GM12864 (cell line): ENCODE measurements around the gene FPR1.
"Not testable (repeated sequence)": the region's sequence is repeated elsewhere in the genome, so short reads cannot be mapped to it uniquely, and the experiment has no call there.

Source experiments
- DNase-seq: peaks from one replicate; pipeline ENCODE4 v3.0.0-alpha.2; 2011; ENCODE audit warnings: low read depth
- H3K4me3 ChIP-seq: 2 replicates; pipeline ENCODE4 v1.5.1; 2011; ENCODE audit warnings: mild to moderate bottlenecking, low read depth, low read length, control low read depth
- TF ChIP-seq, protein P1 (sequence below): IDR thresholded peaks from 2 replicates; pipeline ENCODE4 v1.5.1; 2011; ENCODE audit warnings: low read depth, mild to moderate bottlenecking, moderate library complexity, low read length, control low read depth, inconsistent platforms; ENCODE audit errors: missing control alignments

The FPR1 gene

DNA sequence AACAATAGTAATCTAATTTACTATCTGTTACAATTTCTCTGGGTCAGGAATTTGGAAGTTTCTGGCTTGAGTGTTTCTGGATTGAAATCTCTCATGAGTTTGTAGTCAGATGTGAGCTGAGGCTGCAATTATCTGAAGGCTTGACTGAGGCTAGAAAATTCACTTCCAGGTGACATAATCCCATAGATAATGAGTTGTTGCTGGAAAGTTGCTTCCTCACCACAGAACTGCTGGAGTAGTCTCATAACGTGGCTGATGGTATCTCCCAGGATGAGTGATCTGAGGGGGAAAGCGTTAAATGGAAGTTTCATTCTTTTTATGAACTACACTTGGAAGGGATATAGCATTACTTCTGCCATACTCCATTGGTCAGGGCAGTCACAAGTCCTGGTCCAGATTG, 28.0 kb upstream of the FPR1 start:
- TF ChIP-seq, protein P1, sequence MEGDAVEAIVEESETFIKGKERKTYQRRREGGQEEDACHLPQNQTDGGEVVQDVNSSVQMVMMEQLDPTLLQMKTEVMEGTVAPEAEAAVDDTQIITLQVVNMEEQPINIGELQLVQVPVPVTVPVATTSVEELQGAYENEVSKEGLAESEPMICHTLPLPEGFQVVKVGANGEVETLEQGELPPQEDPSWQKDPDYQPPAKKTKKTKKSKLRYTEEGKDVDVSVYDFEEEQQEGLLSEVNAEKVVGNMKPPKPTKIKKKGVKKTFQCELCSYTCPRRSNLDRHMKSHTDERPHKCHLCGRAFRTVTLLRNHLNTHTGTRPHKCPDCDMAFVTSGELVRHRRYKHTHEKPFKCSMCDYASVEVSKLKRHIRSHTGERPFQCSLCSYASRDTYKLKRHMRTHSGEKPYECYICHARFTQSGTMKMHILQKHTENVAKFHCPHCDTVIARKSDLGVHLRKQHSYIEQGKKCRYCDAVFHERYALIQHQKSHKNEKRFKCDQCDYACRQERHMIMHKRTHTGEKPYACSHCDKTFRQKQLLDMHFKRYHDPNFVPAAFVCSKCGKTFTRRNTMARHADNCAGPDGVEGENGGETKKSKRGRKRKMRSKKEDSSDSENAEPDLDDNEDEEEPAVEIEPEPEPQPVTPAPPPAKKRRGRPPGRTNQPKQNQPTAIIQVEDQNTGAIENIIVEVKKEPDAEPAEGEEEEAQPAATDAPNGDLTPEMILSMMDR: no peak
- no peak overlapping the region for H3K4me3 ChIP-seq
- DNase-seq: no peak

DNA sequence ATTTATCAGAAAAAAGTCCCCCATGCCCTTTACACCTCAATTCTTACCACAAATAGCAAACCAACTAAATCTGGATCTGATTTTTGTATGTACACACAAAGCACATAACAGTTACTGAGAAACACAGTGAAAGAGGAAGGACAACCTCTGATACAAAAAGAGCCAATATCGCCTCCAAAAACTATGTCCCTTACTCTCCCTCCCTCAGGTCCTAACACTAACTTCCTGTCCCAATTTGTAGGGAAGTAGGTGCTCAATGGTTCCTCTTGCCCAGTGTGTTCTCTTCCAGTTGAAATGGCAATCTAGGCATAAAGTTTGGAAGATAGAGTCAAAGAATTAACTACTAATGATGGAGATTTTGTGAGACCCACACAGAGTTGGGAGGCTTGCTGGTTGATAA, 27.5 kb upstream of the FPR1 start:
- no peak for DNase-seq
- TF ChIP-seq, protein P1: no peak
- H3K4me3 ChIP-seq: no peak overlapping the region

DNA sequence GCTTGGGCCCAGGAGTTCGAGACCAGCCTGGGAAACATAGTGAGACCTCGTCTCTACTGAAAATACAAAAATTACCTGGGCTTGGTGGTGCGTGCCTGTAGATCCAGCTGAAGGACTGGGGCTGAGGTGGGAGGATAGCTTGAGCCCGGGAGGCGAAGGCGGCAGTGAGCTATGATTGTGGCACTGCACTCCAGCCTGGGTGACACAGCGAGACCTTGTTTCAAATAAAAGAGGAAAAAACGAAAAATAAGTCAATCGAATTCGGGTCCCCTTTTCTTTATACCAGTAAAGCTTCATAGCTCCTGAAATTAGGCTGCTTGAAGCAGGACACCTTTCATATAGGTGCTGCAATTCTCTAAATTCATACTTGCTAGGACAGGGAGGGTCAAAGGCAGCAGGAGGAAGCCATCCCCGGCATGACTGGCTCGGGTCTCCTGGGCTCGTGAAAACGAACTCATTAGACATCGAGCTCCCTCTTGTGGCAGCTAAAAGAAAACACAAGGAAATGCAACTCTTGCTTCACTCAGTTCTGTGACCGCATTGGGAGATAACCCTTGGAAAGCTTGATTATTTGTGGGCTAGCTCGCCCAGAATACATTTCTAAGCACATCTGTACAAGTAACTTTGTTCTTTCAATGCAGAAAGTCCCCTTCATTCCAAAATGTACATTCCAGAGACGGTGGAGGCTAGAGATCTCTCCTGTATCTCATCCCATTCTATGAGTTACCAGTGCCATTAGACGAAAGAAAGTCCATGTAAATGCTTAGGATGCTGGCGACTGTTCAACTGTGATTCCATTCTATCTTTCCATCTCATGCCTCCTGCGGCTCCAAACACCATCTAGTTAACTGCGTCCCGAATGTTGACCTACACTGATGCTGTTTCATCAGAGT, 26.1 kb upstream of the FPR1 start:
- peak; percentile 40 for DNase-seq
- no peak overlapping the region for H3K4me3 ChIP-seq
- TF ChIP-seq, protein P1: peak; percentile 76

DNA sequence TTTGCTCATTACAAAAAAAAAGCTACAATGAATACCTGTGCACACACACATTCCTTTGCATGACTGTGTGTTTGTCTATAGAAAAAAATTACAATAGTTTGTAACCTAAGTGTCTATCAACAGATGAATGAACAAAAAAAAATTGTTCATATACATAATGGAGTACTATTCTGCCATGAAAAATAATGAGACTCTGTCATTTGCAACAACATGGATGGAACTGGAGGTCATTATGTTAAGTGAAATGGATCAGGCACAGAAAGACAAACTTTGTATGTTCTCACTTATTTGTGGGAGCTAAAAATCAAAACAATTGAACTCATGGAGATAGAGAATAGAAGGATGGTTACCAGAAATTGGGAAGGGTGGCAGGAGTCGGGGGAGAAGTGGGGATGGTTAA, 24.9 kb upstream of the FPR1 start:
- H3K4me3 ChIP-seq, DNase-seq: not testable (repeated sequence)

DNA sequence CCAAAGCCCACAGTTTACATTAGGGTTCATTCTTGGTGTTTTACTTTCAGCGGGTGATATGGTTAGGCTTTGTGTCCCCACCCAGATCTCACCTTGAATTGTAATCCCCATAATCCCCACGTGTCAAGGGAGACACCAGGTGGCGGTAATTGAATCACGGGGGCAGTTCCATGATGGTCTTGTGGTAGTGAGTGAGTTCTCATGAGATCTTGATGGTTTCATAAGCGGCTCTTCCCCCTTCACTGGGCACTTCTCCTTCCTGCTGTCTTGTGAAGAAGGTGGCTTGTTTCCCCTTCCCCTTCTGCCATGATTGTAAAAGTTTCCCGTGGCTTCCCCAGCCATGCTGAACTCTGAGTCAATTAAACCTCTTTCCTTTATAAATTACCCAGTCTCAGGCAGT, 21.3 kb upstream of the FPR1 start:
- DNase-seq: no peak
- TF ChIP-seq, protein P1: no peak
- no peak overlapping the region for H3K4me3 ChIP-seq

DNA sequence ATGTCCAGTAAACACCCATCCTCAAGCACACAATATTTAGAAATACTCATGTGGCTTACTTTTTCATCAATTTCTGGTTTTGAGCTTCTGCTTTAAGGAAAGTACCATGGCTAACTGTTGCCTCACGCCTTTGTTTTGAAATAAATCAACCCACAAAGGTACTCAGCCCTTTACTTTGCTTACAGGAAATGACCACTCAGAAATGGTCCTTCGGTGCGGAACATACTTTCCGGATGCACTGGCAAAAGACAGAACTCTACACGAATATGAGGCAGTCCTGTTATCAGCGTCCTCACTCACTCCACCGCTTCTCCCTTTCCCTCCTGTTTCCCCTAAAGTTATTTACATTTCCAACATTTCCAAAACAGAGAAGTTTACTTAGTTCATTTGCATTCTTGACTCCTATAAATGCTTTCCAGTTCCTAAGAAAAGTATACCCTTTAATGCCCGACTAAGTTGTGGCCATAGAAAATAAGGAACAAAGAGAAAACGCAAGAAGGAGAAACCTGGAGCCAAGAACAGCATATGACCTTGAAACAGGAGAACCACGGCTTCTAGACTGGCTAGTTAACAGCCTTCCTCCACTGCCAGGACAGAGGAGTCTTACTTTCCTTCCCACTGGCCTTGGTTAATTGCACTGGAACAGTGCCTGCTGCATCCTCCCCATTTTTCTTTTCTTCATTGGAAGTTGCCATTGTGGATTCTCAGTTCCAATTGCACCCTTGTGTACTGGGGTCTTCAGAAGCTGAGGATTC, 19.9 kb upstream of the FPR1 start:
- TF ChIP-seq, protein P1: no peak
- H3K4me3 ChIP-seq: no peak overlapping the region
- DNase-seq: no peak

DNA sequence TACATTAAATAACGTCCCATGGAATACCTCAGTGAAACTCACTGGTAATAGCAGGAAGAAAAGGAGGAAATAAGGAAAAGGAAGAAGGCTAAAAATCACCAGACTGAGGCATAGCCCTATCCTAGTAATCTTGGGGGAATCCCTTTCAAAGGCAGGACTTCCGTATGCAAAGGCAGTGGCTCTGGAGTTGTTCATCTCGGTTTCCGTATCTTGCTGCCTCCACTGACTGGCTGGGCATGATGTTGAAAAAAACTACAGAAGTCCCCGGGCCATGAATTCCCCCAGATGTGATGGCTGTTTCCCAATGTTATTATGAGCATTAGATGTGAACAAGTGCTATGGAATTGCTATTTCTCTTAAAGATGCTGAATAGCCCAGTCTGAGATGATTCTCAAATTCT, 14.8 kb upstream of the FPR1 start:
- no peak for DNase-seq
- TF ChIP-seq, protein P1: no peak
- no peak overlapping the region for H3K4me3 ChIP-seq
